GM12878 (cell line): Measurements from ENCODE around the gene KBTBD4.

Source experiments
- ASH2L ChIP-seq: fragments of 300-600, 200-600 bp; sonication (generic); IDR thresholded peaks from 2 replicates; pipeline ENCODE4 v1.6.1; 2017; ENCODE audit warnings: low read depth, mild to moderate bottlenecking, borderline replicate concordance
- BACH1 ChIP-seq: fragments of 450-650 bp; IDR thresholded peaks from 2 replicates; pipeline ENCODE4 v1.6.1; 2017; ENCODE audit warnings: mild to moderate bottlenecking, borderline replicate concordance
- CTCF ChIP-seq, 3 experiments: IDR thresholded peaks in 2 of 3; conservative IDR thresholded peaks in 1 of 3; 2 replicates each; pipeline ENCODE4 v1.5.1; 2011; ENCODE audit warnings: low read depth in 3 of 3, low read length in 3 of 3, mild to moderate bottlenecking in 3 of 3, control low read depth in 2 of 3, moderate library complexity in 2 of 3, inconsistent platforms in 1 of 3, mixed read lengths in 1 of 3; ENCODE audit not compliant: control insufficient read depth in 2 of 3, insufficient read depth in 1 of 3; ENCODE audit errors: extremely low read depth in 1 of 3
- EGR1 ChIP-seq, 2 experiments: IDR thresholded peaks; 1 replicate in 1 of 2; 2 replicates in 1 of 2; pipeline ENCODE4 v1.6.1; 2011 to 2012; ENCODE audit warnings: low read depth in 2 of 2, low read length in 2 of 2, borderline replicate concordance in 1 of 2, mild to moderate bottlenecking in 1 of 2, moderate library complexity in 1 of 2
- EZH2 ChIP-seq: IDR thresholded peaks from 2 replicates; pipeline ENCODE4 v1.6.1; 2012; ENCODE audit warnings: low read depth, mild to moderate bottlenecking, control low read depth, inconsistent platforms, low read length, borderline replicate concordance; ENCODE audit not compliant: control insufficient read depth
- FOS ChIP-seq: IDR thresholded peaks from 3 replicates; pipeline ENCODE4 v1.6.1; 2011; ENCODE audit warnings: borderline replicate concordance; ENCODE audit not compliant: insufficient read length; ENCODE audit errors: extremely low read depth
- MAX ChIP-seq: IDR thresholded peaks from 2 replicates; pipeline ENCODE4 v1.6.1; 2012; ENCODE audit warnings: low read depth, low read length, improper control_type of control experiment
- NR2C1 ChIP-seq: fragments of 450-650 bp; IDR thresholded peaks from 2 replicates; pipeline ENCODE4 v1.6.1; 2017; ENCODE audit warnings: antibody characterized with exemption, mild to moderate bottlenecking, moderate library complexity
- ZNF274 ChIP-seq: IDR thresholded peaks from one replicate; pipeline ENCODE4 v1.8.0; 2011; ENCODE audit not compliant: insufficient read length, insufficient read depth
- ZNF622 ChIP-seq: fragments of 450-650 bp; IDR thresholded peaks from 2 replicates; pipeline ENCODE4 v1.6.1; 2017; ENCODE audit warnings: mild to moderate bottlenecking, inconsistent platforms

GRCh38 chr11:47626234-47626633 lies 47.5 kb upstream of the KBTBD4 start:
- no peak for TF ChIP-seq BACH1
- TF ChIP-seq MAX = no peak
- TF ChIP-seq ZNF274 = no peak
- no peak for TF ChIP-seq NR2C1
- no peak for TF ChIP-seq EZH2
- TF ChIP-seq FOS = no peak
- TF ChIP-seq CTCF (IDR thresholded peaks at IDR 0.05 in 2 of 3, conservative IDR thresholded peaks at IDR 0.05 in 1 of 3; ENCODE audit: control insufficient read depth in 2 of 3, extremely low read depth in 1 of 3, insufficient read depth in 1 of 3, low read depth in 3 of 3, low read length in 3 of 3) = no peak
- TF ChIP-seq ASH2L = no peak
- no peak for TF ChIP-seq ZNF622
- TF ChIP-seq EGR1 (IDR thresholded peaks at IDR 0.05; ENCODE audit: borderline replicate concordance in 1 of 2, low read depth in 2 of 2, low read length in 2 of 2) = no peak
